IPS-11a (cell line): ENCODE data around the gene ARL11.

Experiments
- H3K4me3 ChIP-seq: one replicate; pipeline ENCODE4 v1.5.1; 2013; ENCODE audit warnings: low read depth, low read length, control low read depth

ARL11 gene

GRCh38 chr13:49646688-49647087, 18.4 kb downstream of the ARL11 start:
- H3K4me3 ChIP-seq = no peak overlapping the region

- H3K4me3 ChIP-seq = no peak overlapping the region
Observed at GRCh38 chr13:49649244-49649962, 21.1 kb downstream of the ARL11 start.

- H3K4me3 ChIP-seq = no peak overlapping the region
Observed at GRCh38 chr13:49649963-49650312, 21.6 kb downstream of the ARL11 start.

GRCh38 chr13:49651570-49652354, 23.5 kb downstream of the ARL11 start:
- no peak overlapping the region for H3K4me3 ChIP-seq

GRCh38 chr13:49652355-49653305, 24.3 kb downstream of the ARL11 start:
- no peak overlapping the region for H3K4me3 ChIP-seq

GRCh38 chr13:49653478-49653877, 25.2 kb downstream of the ARL11 start:
- H3K4me3 ChIP-seq = no peak overlapping the region

- H3K4me3 ChIP-seq = no peak overlapping the region
Observed at GRCh38 chr13:49654011-49654410, 25.7 kb downstream of the ARL11 start.

GRCh38 chr13:49655906-49656305, 27.6 kb downstream of the ARL11 start:
- H3K4me3 ChIP-seq = no peak overlapping the region

- H3K4me3 ChIP-seq = no peak overlapping the region
Observed at GRCh38 chr13:49657241-49657641, 28.9 kb downstream of the ARL11 start.

- no peak overlapping the region for H3K4me3 ChIP-seq
Observed at GRCh38 chr13:49664606-49665005, 36.3 kb downstream of the ARL11 start.

- H3K4me3 ChIP-seq = no peak overlapping the region
Observed at GRCh38 chr13:49667773-49668172, 39.5 kb downstream of the ARL11 start.

GRCh38 chr13:49669735-49670309, 41.5 kb downstream of the ARL11 start:
- H3K4me3 ChIP-seq = no peak overlapping the region

- no peak overlapping the region for H3K4me3 ChIP-seq
Observed at GRCh38 chr13:49670828-49671227, 42.5 kb downstream of the ARL11 start.

GRCh38 chr13:49676581-49677298, 48.4 kb downstream of the ARL11 start:
- H3K4me3 ChIP-seq = no peak overlapping the region

GRCh38 chr13:49678191-49678914, 50.0 kb downstream of the ARL11 start:
- H3K4me3 ChIP-seq = no peak overlapping the region

GRCh38 chr13:49679246-49679645, 50.9 kb downstream of the ARL11 start:
- H3K4me3 ChIP-seq = no peak overlapping the region

- H3K4me3 ChIP-seq = no peak overlapping the region
Observed at GRCh38 chr13:49681842-49682435, 53.6 kb downstream of the ARL11 start.
